ENCODE measurements around the gene GPD1L.

DNA sequence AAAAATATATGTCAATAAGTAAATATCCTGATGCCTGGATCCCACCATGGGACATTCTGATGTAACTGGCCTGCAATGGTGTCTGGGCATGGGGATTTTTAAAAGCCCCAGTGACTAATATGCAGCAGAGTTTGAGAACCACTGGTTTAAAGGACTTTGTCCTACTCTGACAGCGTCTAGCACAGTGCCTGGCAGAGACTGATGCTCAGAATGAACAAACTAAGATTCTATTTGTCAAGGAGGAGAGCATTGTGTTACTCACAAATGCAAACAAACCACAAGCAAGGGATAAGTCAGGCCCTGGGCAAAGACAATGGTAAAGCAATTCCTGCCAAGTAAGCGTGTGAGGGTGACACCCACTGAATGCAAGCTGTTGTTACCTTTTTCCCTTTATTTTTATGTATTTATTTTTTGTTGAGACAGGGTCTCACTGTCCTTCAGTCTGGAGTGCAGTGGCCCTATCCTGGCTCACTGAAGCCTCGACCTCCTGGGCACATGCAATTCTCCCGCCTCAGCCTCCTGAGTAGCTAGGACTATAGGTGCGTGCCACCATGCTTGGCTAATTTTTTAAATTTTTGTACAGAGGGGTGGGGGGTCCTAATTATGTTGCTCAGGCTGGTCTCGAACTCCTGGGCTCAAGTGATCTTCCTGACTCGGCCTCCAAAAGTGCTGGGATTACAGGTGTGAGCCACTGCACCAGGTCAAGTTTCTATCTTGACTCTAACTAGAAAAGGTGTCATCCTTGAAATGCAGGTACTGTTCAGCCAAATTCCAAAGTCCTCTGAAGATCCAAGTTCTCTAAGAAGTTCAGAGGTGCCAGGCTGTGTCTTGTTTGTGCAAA, 909 bp upstream of the GPD1L start:
- TF ChIP-seq, protein P1, sequence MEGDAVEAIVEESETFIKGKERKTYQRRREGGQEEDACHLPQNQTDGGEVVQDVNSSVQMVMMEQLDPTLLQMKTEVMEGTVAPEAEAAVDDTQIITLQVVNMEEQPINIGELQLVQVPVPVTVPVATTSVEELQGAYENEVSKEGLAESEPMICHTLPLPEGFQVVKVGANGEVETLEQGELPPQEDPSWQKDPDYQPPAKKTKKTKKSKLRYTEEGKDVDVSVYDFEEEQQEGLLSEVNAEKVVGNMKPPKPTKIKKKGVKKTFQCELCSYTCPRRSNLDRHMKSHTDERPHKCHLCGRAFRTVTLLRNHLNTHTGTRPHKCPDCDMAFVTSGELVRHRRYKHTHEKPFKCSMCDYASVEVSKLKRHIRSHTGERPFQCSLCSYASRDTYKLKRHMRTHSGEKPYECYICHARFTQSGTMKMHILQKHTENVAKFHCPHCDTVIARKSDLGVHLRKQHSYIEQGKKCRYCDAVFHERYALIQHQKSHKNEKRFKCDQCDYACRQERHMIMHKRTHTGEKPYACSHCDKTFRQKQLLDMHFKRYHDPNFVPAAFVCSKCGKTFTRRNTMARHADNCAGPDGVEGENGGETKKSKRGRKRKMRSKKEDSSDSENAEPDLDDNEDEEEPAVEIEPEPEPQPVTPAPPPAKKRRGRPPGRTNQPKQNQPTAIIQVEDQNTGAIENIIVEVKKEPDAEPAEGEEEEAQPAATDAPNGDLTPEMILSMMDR (IDR thresholded peaks at IDR 0.05) = no peak
- no peak for TF ChIP-seq POLR2A (IDR thresholded peaks at IDR 0.05)

All from heart left ventricle (tissue), 13 donors.